WTC11 (cell line): ENCODE measurements around the gene CNOT10. TPM values are rescaled to one million over a fixed set of nuclear protein-coding genes. Genes with fewer than 3 reads are reported as not detected.

Experiments used
- ATAC-seq: fragments of 200-7000 bp; cut with Tn5 transposase; 2 replicates; pipeline ENCODE4 v1.10.0; 2021; ENCODE audit warnings: mild to moderate bottlenecking, moderate library complexity
- CTCF ChIA-PET: fragments of 300-600 bp; sonication (Branson Sonifier 250); formaldehyde crosslinking; loops from one replicate; lab custom pipeline; 2021; ENCODE audit warnings: antibody characterized with exemption; lab: Charles Lee
- POLR2A ChIA-PET: fragments of 350-600 bp; sonication (Branson Sonifier 250); formaldehyde crosslinking; loops from one replicate; lab custom pipeline; 2021; ENCODE audit warnings: antibody characterized with exemption; lab: Charles Lee
- DNase-seq: peaks from one replicate; pipeline ENCODE4 v3.0.0; 2021; ENCODE audit warnings: low spot score
- H3K27ac Mint-ChIP-seq: 2 replicates; pipeline ENCODE4 v1.8.0; 2021; ENCODE audit warnings: mixed read lengths
- H3K27me3 Mint-ChIP-seq: 2 replicates; pipeline ENCODE4 v1.8.0; 2021; ENCODE audit warnings: low read depth, mild to moderate bottlenecking, moderate library complexity, mixed read lengths
- H3K36me3 Mint-ChIP-seq: 2 replicates; pipeline ENCODE4 v1.8.0; 2021; ENCODE audit warnings: mixed read lengths
- H3K4me1 Mint-ChIP-seq: 2 replicates; pipeline ENCODE4 v1.8.0; 2022; ENCODE audit warnings: mixed read lengths
- H3K4me3 Mint-ChIP-seq: 2 replicates; pipeline ENCODE4 v1.8.0; 2021; ENCODE audit warnings: mild to moderate bottlenecking, moderate library complexity, mixed read lengths
- H3K9me3 Mint-ChIP-seq: 2 replicates; pipeline ENCODE4 v1.8.0; 2021; ENCODE audit warnings: mixed read lengths
- ATF6 ChIP-seq: sonication (generic); formaldehyde crosslinking; IDR thresholded peaks from 2 replicates; pipeline ENCODE4 v1.8.1; 2023; ENCODE audit warnings: mild to moderate bottlenecking, missing genetic modification reagents
- E2F5 ChIP-seq: sonication (generic); formaldehyde crosslinking; IDR thresholded peaks from 2 replicates; pipeline ENCODE4 v1.8.1; 2022; ENCODE audit warnings: mild to moderate bottlenecking, moderate library complexity, missing genetic modification reagents
- ELF4 ChIP-seq: sonication (generic); formaldehyde crosslinking; IDR thresholded peaks from 2 replicates; pipeline ENCODE4 v1.8.1; 2022; ENCODE audit warnings: low read depth, mild to moderate bottlenecking, moderate library complexity, missing genetic modification reagents
- GABPB1 ChIP-seq: sonication (generic); formaldehyde crosslinking; IDR thresholded peaks from 2 replicates; pipeline ENCODE4 v1.8.1; 2023; ENCODE audit warnings: mild to moderate bottlenecking, missing genetic modification reagents
- HMGXB4 ChIP-seq: sonication (generic); formaldehyde crosslinking; IDR thresholded peaks from 2 replicates; pipeline ENCODE4 v1.8.1; 2023; ENCODE audit warnings: mild to moderate bottlenecking, moderate library complexity, missing genetic modification reagents
- NR2C2 ChIP-seq: sonication (generic); formaldehyde crosslinking; IDR thresholded peaks from 2 replicates; pipeline ENCODE4 v1.8.0; 2022; ENCODE audit warnings: mild to moderate bottlenecking, missing genetic modification reagents
- PRRX2 ChIP-seq: fragments of 250-450 bp; sonication (Bioruptor Pico); IDR thresholded peaks from 2 replicates; pipeline ENCODE4 v1.8.0; 2021; ENCODE audit warnings: mild to moderate bottlenecking
- SOX15 ChIP-seq: fragments of 250-450 bp; sonication (Bioruptor Pico); IDR thresholded peaks from 2 replicates; pipeline ENCODE4 v1.9.0; 2021; ENCODE audit warnings: mild to moderate bottlenecking
- TEAD1 ChIP-seq: sonication (generic); formaldehyde crosslinking; IDR thresholded peaks from 2 replicates; pipeline ENCODE4 v1.8.0; 2022; ENCODE audit warnings: mild to moderate bottlenecking, missing genetic modification reagents
- ZNF232 ChIP-seq: sonication (generic); formaldehyde crosslinking; IDR thresholded peaks from 2 replicates; pipeline ENCODE4 v1.8.0; 2022; ENCODE audit warnings: mild to moderate bottlenecking, missing genetic modification reagents
- ZNF671 ChIP-seq: fragments of 250-450 bp; sonication (Bioruptor Pico); IDR thresholded peaks from 2 replicates; pipeline ENCODE4 v1.8.0; 2021; ENCODE audit warnings: mild to moderate bottlenecking
- total RNA-seq: library from RNA; stranded (reverse); gene quantifications from 3 replicates; pipeline ENCODE4 v1.2.3, GENCODE V29; 2021
- TF ChIP-seq, protein P1 (sequence below): sonication (generic); formaldehyde crosslinking; conservative IDR thresholded peaks from 2 replicates; pipeline ENCODE4 v1.8.1; 2023; ENCODE audit warnings: mild to moderate bottlenecking, low read depth, missing genetic modification reagents, moderate library complexity
- TF ChIP-seq, protein P2 (sequence below): sonication (generic); formaldehyde crosslinking; IDR thresholded peaks from 2 replicates; pipeline ENCODE4 v1.8.1; 2022; ENCODE audit warnings: low read depth, missing genetic modification reagents, borderline replicate concordance
- TF ChIP-seq, protein P3 (sequence below): fragments of 200-600 bp; IDR thresholded peaks from 2 replicates; pipeline ENCODE4 v1.8.0; 2022; ENCODE audit warnings: antibody characterized with exemption
- TF ChIP-seq, protein P4 (sequence below): sonication (generic); formaldehyde crosslinking; IDR thresholded peaks from 2 replicates; pipeline ENCODE4 v1.8.0; 2023; ENCODE audit warnings: mild to moderate bottlenecking, missing genetic modification reagents
- TF ChIP-seq, protein P5 (sequence below): sonication (generic); formaldehyde crosslinking; IDR thresholded peaks from 2 replicates; pipeline ENCODE4 v1.8.0; 2023; ENCODE audit warnings: missing genetic modification reagents, mild to moderate bottlenecking, borderline replicate concordance
- TF ChIP-seq, protein P6 (sequence below): fragments of 250-450 bp; sonication (Bioruptor Pico); conservative IDR thresholded peaks from 2 replicates; pipeline ENCODE4 v1.9.0; 2021; ENCODE audit warnings: mild to moderate bottlenecking

Gene CNOT10
- total RNA-seq, 1 experiment from 2014 or later, result 38.7 TPM

GRCh38 chr3:32660634-32661033 lies 24.4 kb upstream of the CNOT10 start:
- DNase-seq, result no peak
- Mint-ChIP-seq H3K27ac (no peak overlapping the region), H3K36me3 (peaks cover 8% of the 10 kb centered on the region), H3K4me1 (no peaks in the 10 kb centered on the region), H3K4me3 (no peak overlapping the region), H3K9me3 (peaks cover 14% of the 10 kb centered on the region), H3K27me3 (no peaks in the 10 kb centered on the region)
- POLR2A ChIA-PET, result no interaction called here
- CTCF ChIA-PET, result no interaction called here
- ATAC-seq, result no peak
- TF ChIP-seq, protein P1, sequence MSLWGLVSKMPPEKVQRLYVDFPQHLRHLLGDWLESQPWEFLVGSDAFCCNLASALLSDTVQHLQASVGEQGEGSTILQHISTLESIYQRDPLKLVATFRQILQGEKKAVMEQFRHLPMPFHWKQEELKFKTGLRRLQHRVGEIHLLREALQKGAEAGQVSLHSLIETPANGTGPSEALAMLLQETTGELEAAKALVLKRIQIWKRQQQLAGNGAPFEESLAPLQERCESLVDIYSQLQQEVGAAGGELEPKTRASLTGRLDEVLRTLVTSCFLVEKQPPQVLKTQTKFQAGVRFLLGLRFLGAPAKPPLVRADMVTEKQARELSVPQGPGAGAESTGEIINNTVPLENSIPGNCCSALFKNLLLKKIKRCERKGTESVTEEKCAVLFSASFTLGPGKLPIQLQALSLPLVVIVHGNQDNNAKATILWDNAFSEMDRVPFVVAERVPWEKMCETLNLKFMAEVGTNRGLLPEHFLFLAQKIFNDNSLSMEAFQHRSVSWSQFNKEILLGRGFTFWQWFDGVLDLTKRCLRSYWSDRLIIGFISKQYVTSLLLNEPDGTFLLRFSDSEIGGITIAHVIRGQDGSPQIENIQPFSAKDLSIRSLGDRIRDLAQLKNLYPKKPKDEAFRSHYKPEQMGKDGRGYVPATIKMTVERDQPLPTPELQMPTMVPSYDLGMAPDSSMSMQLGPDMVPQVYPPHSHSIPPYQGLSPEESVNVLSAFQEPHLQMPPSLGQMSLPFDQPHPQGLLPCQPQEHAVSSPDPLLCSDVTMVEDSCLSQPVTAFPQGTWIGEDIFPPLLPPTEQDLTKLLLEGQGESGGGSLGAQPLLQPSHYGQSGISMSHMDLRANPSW (CRISPR knock-in tag), result no peak
- no peak for TF ChIP-seq HMGXB4 (CRISPR knock-in tag)
- TF ChIP-seq ZNF232, result no peak
- TF ChIP-seq TEAD1 (CRISPR knock-in tag), result no peak
- no peak for TF ChIP-seq NR2C2 (CRISPR knock-in tag)
- TF ChIP-seq, protein P2, sequence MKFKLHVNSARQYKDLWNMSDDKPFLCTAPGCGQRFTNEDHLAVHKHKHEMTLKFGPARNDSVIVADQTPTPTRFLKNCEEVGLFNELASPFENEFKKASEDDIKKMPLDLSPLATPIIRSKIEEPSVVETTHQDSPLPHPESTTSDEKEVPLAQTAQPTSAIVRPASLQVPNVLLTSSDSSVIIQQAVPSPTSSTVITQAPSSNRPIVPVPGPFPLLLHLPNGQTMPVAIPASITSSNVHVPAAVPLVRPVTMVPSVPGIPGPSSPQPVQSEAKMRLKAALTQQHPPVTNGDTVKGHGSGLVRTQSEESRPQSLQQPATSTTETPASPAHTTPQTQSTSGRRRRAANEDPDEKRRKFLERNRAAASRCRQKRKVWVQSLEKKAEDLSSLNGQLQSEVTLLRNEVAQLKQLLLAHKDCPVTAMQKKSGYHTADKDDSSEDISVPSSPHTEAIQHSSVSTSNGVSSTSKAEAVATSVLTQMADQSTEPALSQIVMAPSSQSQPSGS (CRISPR knock-in tag), result no peak
- TF ChIP-seq PRRX2 (CRISPR knock-in tag), result no peak
- TF ChIP-seq, protein P3, sequence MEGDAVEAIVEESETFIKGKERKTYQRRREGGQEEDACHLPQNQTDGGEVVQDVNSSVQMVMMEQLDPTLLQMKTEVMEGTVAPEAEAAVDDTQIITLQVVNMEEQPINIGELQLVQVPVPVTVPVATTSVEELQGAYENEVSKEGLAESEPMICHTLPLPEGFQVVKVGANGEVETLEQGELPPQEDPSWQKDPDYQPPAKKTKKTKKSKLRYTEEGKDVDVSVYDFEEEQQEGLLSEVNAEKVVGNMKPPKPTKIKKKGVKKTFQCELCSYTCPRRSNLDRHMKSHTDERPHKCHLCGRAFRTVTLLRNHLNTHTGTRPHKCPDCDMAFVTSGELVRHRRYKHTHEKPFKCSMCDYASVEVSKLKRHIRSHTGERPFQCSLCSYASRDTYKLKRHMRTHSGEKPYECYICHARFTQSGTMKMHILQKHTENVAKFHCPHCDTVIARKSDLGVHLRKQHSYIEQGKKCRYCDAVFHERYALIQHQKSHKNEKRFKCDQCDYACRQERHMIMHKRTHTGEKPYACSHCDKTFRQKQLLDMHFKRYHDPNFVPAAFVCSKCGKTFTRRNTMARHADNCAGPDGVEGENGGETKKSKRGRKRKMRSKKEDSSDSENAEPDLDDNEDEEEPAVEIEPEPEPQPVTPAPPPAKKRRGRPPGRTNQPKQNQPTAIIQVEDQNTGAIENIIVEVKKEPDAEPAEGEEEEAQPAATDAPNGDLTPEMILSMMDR, result no peak
- no peak for TF ChIP-seq GABPB1 (CRISPR knock-in tag)
- TF ChIP-seq, protein P4, sequence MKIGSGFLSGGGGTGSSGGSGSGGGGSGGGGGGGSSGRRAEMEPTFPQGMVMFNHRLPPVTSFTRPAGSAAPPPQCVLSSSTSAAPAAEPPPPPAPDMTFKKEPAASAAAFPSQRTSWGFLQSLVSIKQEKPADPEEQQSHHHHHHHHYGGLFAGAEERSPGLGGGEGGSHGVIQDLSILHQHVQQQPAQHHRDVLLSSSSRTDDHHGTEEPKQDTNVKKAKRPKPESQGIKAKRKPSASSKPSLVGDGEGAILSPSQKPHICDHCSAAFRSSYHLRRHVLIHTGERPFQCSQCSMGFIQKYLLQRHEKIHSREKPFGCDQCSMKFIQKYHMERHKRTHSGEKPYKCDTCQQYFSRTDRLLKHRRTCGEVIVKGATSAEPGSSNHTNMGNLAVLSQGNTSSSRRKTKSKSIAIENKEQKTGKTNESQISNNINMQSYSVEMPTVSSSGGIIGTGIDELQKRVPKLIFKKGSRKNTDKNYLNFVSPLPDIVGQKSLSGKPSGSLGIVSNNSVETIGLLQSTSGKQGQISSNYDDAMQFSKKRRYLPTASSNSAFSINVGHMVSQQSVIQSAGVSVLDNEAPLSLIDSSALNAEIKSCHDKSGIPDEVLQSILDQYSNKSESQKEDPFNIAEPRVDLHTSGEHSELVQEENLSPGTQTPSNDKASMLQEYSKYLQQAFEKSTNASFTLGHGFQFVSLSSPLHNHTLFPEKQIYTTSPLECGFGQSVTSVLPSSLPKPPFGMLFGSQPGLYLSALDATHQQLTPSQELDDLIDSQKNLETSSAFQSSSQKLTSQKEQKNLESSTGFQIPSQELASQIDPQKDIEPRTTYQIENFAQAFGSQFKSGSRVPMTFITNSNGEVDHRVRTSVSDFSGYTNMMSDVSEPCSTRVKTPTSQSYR, result no peak
- no peak for TF ChIP-seq ZNF671 (CRISPR knock-in tag)
- TF ChIP-seq, protein P5, sequence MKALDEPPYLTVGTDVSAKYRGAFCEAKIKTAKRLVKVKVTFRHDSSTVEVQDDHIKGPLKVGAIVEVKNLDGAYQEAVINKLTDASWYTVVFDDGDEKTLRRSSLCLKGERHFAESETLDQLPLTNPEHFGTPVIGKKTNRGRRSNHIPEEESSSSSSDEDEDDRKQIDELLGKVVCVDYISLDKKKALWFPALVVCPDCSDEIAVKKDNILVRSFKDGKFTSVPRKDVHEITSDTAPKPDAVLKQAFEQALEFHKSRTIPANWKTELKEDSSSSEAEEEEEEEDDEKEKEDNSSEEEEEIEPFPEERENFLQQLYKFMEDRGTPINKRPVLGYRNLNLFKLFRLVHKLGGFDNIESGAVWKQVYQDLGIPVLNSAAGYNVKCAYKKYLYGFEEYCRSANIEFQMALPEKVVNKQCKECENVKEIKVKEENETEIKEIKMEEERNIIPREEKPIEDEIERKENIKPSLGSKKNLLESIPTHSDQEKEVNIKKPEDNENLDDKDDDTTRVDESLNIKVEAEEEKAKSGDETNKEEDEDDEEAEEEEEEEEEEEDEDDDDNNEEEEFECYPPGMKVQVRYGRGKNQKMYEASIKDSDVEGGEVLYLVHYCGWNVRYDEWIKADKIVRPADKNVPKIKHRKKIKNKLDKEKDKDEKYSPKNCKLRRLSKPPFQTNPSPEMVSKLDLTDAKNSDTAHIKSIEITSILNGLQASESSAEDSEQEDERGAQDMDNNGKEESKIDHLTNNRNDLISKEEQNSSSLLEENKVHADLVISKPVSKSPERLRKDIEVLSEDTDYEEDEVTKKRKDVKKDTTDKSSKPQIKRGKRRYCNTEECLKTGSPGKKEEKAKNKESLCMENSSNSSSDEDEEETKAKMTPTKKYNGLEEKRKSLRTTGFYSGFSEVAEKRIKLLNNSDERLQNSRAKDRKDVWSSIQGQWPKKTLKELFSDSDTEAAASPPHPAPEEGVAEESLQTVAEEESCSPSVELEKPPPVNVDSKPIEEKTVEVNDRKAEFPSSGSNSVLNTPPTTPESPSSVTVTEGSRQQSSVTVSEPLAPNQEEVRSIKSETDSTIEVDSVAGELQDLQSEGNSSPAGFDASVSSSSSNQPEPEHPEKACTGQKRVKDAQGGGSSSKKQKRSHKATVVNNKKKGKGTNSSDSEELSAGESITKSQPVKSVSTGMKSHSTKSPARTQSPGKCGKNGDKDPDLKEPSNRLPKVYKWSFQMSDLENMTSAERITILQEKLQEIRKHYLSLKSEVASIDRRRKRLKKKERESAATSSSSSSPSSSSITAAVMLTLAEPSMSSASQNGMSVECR, result no peak
- no peak for TF ChIP-seq ATF6 (CRISPR knock-in tag)
- TF ChIP-seq ELF4 (CRISPR knock-in tag), result no peak
- TF ChIP-seq, protein P6, sequence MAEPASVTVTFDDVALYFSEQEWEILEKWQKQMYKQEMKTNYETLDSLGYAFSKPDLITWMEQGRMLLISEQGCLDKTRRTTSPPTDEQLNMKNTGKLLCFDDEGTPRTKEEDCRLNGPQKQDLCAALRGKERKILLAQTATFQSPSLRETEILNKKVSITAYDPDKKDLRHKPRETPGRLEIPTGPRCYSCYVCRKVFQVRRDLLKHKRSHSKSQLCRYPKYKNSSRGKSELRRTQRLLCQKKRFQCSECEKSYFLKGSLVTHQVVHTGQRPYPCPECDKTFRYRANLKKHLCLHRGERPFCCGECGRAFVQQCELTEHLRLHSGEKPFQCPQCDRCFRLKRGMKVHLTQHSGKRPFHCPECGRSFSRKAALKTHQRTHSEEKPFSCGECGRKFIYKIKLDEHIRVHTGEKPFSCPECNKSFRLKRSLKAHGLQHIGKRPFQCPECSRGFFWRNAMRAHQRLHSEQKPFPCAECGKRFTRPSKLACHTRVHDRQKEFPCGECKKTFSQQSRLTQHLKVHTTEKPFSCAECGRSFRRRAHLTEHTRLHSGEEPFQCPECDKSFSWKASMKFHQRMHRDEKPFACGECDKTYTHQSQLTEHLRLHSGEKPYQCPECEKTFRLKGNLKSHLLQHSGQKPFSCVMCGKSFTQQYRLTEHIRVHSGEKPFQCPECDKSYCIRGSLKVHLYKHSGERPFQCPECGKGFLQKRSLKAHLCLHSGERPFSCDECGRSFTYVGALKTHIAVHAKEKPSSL, result no peak
- TF ChIP-seq E2F5 (CRISPR knock-in tag), result no peak
- no peak for TF ChIP-seq SOX15 (CRISPR knock-in tag)
